PC-9 (cell line): ENCODE results near the gene KIF16B. TPM values are rescaled to one million over a fixed set of nuclear protein-coding genes. Genes with fewer than 3 reads are reported as not detected.

Experiments
- BruUV-seq: library from RNA; stranded (reverse); fragments of 400-500 nt; replicated peaks from 2 replicates; lab custom pipeline; 2021; lab: Mats Ljungman, UMichigan
- CTCF ChIA-PET: fragments of 300-600 bp; sonication (Branson Sonifier 250); formaldehyde crosslinking; loops from one replicate; lab custom pipeline; 2022; ENCODE audit warnings: antibody characterized with exemption; lab: Charles Lee
- POLR2A ChIA-PET: fragments of 300-600 bp; sonication (Branson Sonifier 250); formaldehyde crosslinking; loops from one replicate; lab custom pipeline; 2022; ENCODE audit warnings: antibody characterized with exemption; ENCODE audit not compliant: unreplicated experiment; lab: Charles Lee
- DNase-seq, 2 experiments: peaks; one replicate each; pipeline versions ENCODE4 v3.0.0 to v3.0.0-alpha.2; 2015 to 2022; ENCODE audit warnings: mixed read lengths in 1 of 2
- H2AFZ ChIP-seq: fragments of 200-600 bp; sonication (generic); 2 replicates; pipeline ENCODE4 v1.8.1; 2017; ENCODE audit warnings: antibody characterized with exemption
- H3F3A ChIP-seq: fragments of 200-600 bp; sonication (generic); 2 replicates; pipeline ENCODE4 v1.8.1; 2017; ENCODE audit warnings: antibody characterized with exemption, mild to moderate bottlenecking, low read depth; ENCODE audit not compliant: insufficient read depth
- H3K27ac ChIP-seq: fragments of 200-600 bp; sonication (generic); 2 replicates; pipeline ENCODE4 v1.6.1; 2016; ENCODE audit warnings: mixed run types
- H3K27me3 ChIP-seq: fragments of 200-600 bp; sonication (generic); 2 replicates; pipeline ENCODE4 v1.6.1; 2016; ENCODE audit warnings: low read depth, mixed run types; ENCODE audit not compliant: insufficient read depth
- H3K36me3 ChIP-seq: fragments of 200-600 bp; sonication (generic); 2 replicates; pipeline ENCODE4 v1.6.1; 2016; ENCODE audit warnings: low read depth, mixed run types
- H3K4me1 ChIP-seq: fragments of 200-600 bp; sonication (generic); replicated peaks from 2 replicates; pipeline ENCODE4 v1.6.1; 2016; ENCODE audit warnings: mixed run types; ENCODE audit not compliant: insufficient read depth
- H3K4me2 ChIP-seq: fragments of 200-600 bp; sonication (generic); 2 replicates; pipeline ENCODE4 v1.6.1; 2017; ENCODE audit warnings: mixed run types
- H3K4me3 ChIP-seq: fragments of 200-600 bp; sonication (generic); 2 replicates; pipeline ENCODE4 v1.6.1; 2016; ENCODE audit warnings: mixed run types
- H3K79me2 ChIP-seq: fragments of 200-600 bp; sonication (generic); 2 replicates; pipeline ENCODE4 v1.6.1; 2017; ENCODE audit warnings: low read depth, mixed run types
- H3K9me2 ChIP-seq: fragments of 200-600 bp; sonication (generic); 2 replicates; pipeline ENCODE4 v1.8.1; 2017; ENCODE audit warnings: mild to moderate bottlenecking; ENCODE audit not compliant: insufficient read depth
- H3K9me3 ChIP-seq: fragments of 200-600 bp; sonication (generic); 2 replicates; pipeline ENCODE4 v1.8.1; 2016; ENCODE audit warnings: low read depth; ENCODE audit not compliant: insufficient read depth
- H4K20me1 ChIP-seq: fragments of 200-600 bp; sonication (generic); 2 replicates; pipeline ENCODE4 v1.8.1; 2017; ENCODE audit not compliant: insufficient read depth
- CTCF ChIP-seq: fragments of 200-600 bp; sonication (generic); conservative IDR thresholded peaks from 2 replicates; pipeline ENCODE4 v1.6.1; 2017; ENCODE audit warnings: mixed run types, antibody characterized with exemption, mild to moderate bottlenecking, moderate library complexity
- EZH2 ChIP-seq: fragments of 200-600 bp; sonication (generic); IDR thresholded peaks from 2 replicates; pipeline ENCODE4 v1.8.0; 2017; ENCODE audit warnings: antibody characterized with exemption, low read depth
- intact Hi-C: fragments of 100-400 bp; cut with micrococcal nuclease; formaldehyde crosslinking; loops from one replicate; pipeline ENCODE4 v1.10.0; 2022; ENCODE audit not compliant: unreplicated experiment
- total RNA-seq: library from RNA; stranded (reverse); gene quantifications from 2 replicates; pipeline ENCODE4 v1.2.3, GENCODE V29; 2021

KIF16B gene
- total RNA-seq, 1 experiment from 2014 or later, result 17.6 TPM

GRCh38 chr20:16514140-16514539 lies 59.1 kb downstream of the KIF16B start:
- Histone ChIP-seq H4K20me1 (no peaks in the 10 kb centered on the region), H3F3A (no peaks in the 10 kb centered on the region), H3K36me3 (no peaks in the 10 kb centered on the region), H3K4me1 (no peaks in the 10 kb centered on the region), H3K79me2 (no peaks in the 10 kb centered on the region), H3K4me2 (no peak overlapping the region), H2AFZ (no peak overlapping the region), H3K27me3 (no peaks in the 10 kb centered on the region), H3K4me3 (no peak overlapping the region), H3K9me3 (no peaks in the 10 kb centered on the region), H3K27ac (no peak overlapping the region), H3K9me2 (no peaks in the 10 kb centered on the region)
- no TSS peak for BruUV-seq
- no peak for TF ChIP-seq CTCF
- no peak for TF ChIP-seq EZH2
- intact Hi-C loops, result no loop called here
- ChIA-PET POLR2A (no interaction called here), CTCF (no interaction called here)
- no peak for DNase-seq

GRCh38 chr20:16505894-16506293 lies 67.4 kb downstream of the KIF16B start:
- POLR2A ChIA-PET, result no interaction called here

GRCh38 chr20:16501301-16501700 lies 71.9 kb downstream of the KIF16B start:
- CTCF ChIA-PET, result no interaction called here

More at GRCh38 chr20:16505894-16506293, 67.4 kb downstream of the KIF16B start:
- Histone ChIP-seq H3F3A (no peaks in the 10 kb centered on the region), H3K79me2 (no peaks in the 10 kb centered on the region), H3K27me3 (no peaks in the 10 kb centered on the region), H3K36me3 (no peaks in the 10 kb centered on the region), H4K20me1 (no peaks in the 10 kb centered on the region), H3K4me1 (no peaks in the 10 kb centered on the region), H3K9me3 (no peaks in the 10 kb centered on the region), H3K27ac (no peak overlapping the region), H2AFZ (no peak overlapping the region), H3K4me3 (no peak overlapping the region), H3K4me2 (no peak overlapping the region), H3K9me2 (peaks cover 7% of the 10 kb centered on the region; the same call in 1 of the 2 replicates)
- no peak for TF ChIP-seq EZH2
- BruUV-seq, result no TSS peak
- intact Hi-C loops, result no loop called here
- CTCF ChIA-PET, result no interaction called here
- no peak for DNase-seq

More at GRCh38 chr20:16501301-16501700, 71.9 kb downstream of the KIF16B start:
- H3K36me3 ChIP-seq, result no peaks in the 10 kb centered on the region
- no peaks in the 10 kb centered on the region for H3K9me3 ChIP-seq
- BruUV-seq, result no TSS peak
- H3K9me2 ChIP-seq, result peaks cover 7% of the 10 kb centered on the region; the same call in 1 of the 2 replicates
- no peaks in the 10 kb centered on the region for H3K4me1 ChIP-seq
- intact Hi-C loops, result no loop called here
- no peaks in the 10 kb centered on the region for H3F3A ChIP-seq
- no peaks in the 10 kb centered on the region for H3K79me2 ChIP-seq
- H3K27me3 ChIP-seq, result no peaks in the 10 kb centered on the region
- DNase-seq, result no peak
- POLR2A ChIA-PET, result no interaction called here
- H3K4me2 ChIP-seq, result no peak overlapping the region
- H3K27ac ChIP-seq, result no peak overlapping the region
- no peak overlapping the region for H2AFZ ChIP-seq
- TF ChIP-seq EZH2, result no peak
- no peak for TF ChIP-seq CTCF
- no peak overlapping the region for H3K4me3 ChIP-seq
- no peaks in the 10 kb centered on the region for H4K20me1 ChIP-seq
